Peyer's patch (tissue), 4 donors: ENCODE data around the gene SEC11C.
"Not testable (repeated sequence)": the region's sequence is repeated elsewhere in the genome, so short reads cannot be mapped to it uniquely, and the experiment has no call there.

Experiments
- POLR2A ChIP-seq, 2 donors: fragments of 450-650 bp; IDR thresholded peaks; one replicate each; pipeline ENCODE4 v1.5.1; 2017; ENCODE audit warnings: antibody characterized with exemption in 2 of 2, mild to moderate bottlenecking in 2 of 2, moderate library complexity in 2 of 2
- TF ChIP-seq, protein P1 (sequence below), 6 experiments: fragments of 450-650 bp in 4 of 6; fragments of 200-600 bp in 2 of 6; sonication (generic) in 1 of 6; IDR thresholded peaks; one replicate each; pipeline ENCODE4 v1.5.1; 2017 to 2019; ENCODE audit warnings: antibody characterized with exemption in 6 of 6, mild to moderate bottlenecking in 3 of 6, moderate library complexity in 1 of 6

GRCh38 chr18:59142800-59143416 lies 3.2 kb downstream of the SEC11C start:
- TF ChIP-seq, protein P1, sequence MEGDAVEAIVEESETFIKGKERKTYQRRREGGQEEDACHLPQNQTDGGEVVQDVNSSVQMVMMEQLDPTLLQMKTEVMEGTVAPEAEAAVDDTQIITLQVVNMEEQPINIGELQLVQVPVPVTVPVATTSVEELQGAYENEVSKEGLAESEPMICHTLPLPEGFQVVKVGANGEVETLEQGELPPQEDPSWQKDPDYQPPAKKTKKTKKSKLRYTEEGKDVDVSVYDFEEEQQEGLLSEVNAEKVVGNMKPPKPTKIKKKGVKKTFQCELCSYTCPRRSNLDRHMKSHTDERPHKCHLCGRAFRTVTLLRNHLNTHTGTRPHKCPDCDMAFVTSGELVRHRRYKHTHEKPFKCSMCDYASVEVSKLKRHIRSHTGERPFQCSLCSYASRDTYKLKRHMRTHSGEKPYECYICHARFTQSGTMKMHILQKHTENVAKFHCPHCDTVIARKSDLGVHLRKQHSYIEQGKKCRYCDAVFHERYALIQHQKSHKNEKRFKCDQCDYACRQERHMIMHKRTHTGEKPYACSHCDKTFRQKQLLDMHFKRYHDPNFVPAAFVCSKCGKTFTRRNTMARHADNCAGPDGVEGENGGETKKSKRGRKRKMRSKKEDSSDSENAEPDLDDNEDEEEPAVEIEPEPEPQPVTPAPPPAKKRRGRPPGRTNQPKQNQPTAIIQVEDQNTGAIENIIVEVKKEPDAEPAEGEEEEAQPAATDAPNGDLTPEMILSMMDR (IDR thresholded peaks at IDR 0.05) = not testable (repeated sequence)
- not testable (repeated sequence) for TF ChIP-seq POLR2A (IDR thresholded peaks at IDR 0.05)
